Nucleus accumbens (tissue), 56 donors: ENCODE results near the gene MTHFS.
"Not testable (repeated sequence)": the region's sequence is repeated elsewhere in the genome, so short reads cannot be mapped to it uniquely, and the experiment has no call there.

ENCODE experiments used
- DNase-seq, 56 donors: peaks; one replicate each; lab custom pipeline; 2025; lab: John Stamatoyannopoulos, UW

MTHFS gene

GRCh38 chr15:79916502-79917132 lies 19.8 kb upstream of the MTHFS start:
- no peak for DNase-seq

DNA sequence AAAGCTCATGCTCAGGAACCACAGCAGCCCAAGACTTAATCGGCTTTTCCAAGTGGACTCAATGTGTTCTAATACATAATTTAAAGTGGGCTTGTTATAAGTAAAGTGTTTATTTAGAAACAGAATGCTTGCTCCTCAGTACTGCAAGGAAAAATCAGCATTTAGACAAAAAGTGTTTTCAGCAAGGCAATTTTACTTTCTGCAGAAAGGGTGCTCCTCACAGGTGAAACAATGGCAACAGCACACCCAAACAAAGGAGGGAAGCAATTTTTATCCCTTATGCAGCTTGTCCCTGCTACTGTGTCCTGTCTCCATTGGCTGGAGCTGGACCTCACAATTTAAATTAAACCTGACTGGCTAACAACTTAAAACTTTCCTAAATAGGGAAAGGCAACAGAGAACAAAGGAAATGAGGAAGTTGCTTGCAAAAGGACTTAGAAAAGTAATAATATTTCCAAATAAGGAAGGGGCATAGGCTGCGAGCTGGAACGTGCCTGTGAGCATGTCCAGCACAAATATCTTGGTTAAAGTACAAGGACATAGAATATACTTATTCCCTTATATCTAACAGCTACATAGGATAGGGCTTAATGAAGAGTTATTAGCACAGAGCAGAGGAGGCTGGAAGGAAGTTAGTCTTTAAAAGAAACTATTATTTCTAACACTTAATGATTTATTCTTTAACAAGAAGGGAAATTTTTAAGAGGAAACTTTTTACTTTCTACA lies 19.1 kb upstream of the MTHFS start:
- DNase-seq, result not testable (repeated sequence)

- DNase-seq, result no peak
Measured at GRCh38 chr15:79914728-79915127, 17.9 kb upstream of the MTHFS start.

DNA sequence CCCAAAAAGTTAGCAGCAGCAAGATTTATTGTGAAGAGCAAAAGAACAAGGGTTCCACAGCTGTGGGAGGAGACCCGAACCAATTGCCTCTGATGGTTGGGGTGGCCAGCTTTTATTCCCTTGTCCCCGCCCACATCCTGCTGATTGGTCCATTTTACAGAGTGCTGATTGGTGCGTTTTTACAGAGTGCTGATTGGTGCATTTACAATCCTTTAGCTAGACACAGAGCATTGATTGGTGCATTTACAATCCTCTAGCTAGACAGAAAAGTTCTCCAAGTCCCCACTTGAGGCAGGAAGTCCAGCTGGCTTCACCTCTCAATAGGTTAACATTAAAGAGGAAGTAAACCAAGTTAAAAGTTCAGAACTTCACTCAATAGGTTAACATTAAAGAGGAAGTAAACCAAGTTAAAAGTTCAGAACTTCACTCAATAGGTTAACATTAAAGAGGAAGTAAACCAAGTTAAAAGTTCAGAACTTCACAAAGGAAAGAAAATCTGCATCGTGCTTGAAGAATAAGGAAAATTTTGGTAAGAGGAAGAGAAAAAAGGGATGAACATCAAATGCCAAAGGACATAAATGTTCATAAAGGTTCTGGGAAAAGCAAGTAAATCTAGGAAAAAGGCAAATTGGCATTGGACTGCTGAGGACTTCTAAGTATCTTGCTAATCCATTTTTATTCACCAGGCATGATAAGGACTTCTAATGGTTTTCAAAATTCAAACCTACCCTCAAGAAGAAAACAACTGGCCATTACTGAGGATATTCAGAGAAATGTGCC lies 12.9 kb upstream of the MTHFS start:
- not testable (repeated sequence) for DNase-seq

GRCh38 chr15:79904271-79904670 lies 7.5 kb upstream of the MTHFS start:
- DNase-seq, result no peak

GRCh38 chr15:79903626-79904025 lies 6.8 kb upstream of the MTHFS start:
- DNase-seq, result no peak

GRCh38 chr15:79903144-79903543 lies 6.3 kb upstream of the MTHFS start:
- DNase-seq, result no peak

- DNase-seq, result no peak
Measured at GRCh38 chr15:79901958-79902357, 5.1 kb upstream of the MTHFS start.

- DNase-seq, result not testable (repeated sequence)
Measured at GRCh38 chr15:79900818-79901378, 4.1 kb upstream of the MTHFS start.

GRCh38 chr15:79900087-79900486 lies 3.3 kb upstream of the MTHFS start:
- DNase-seq, result no peak

GRCh38 chr15:79898786-79899185 lies 2.0 kb upstream of the MTHFS start:
- not testable (repeated sequence) for DNase-seq

GRCh38 chr15:79898369-79898768 lies 1.6 kb upstream of the MTHFS start:
- DNase-seq, result no peak

DNA sequence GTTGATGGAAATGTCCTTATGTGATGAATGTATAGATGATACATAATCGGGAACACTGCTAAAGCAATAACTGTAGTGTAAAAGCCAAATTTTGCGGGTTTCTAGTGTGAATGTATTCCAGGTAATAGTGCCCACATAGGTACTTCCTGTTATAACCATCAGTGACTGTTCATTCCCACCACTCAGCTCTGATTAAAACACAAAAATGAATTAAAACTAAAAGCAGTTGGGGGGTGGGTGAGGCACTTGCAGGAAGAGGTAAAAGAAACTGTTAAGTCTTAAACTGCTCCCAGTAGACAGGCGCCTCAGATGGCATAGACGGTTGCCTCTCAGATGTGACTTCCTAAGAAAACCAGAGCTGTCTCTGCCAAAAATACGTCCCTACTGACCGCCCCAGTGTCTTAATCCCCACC lies 893 bp upstream of the MTHFS start:
- peak in 1 of 56 donors; percentile 2 for DNase-seq

DNA sequence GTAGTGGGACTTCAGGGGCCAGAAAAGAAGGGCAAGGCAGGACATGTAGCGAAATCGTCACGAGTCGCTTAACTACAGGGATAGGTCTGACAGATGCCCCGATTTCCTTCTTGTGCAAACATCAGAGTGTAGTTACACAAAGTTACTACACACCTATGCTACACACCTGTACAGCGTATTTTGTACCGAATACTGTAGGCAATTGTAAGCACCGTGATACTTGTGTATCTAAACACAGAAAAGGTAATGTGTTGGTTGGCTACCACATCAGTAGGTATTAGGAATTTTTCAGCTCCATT lies 515 bp upstream of the MTHFS start:
- DNase-seq, result no peak

DNA sequence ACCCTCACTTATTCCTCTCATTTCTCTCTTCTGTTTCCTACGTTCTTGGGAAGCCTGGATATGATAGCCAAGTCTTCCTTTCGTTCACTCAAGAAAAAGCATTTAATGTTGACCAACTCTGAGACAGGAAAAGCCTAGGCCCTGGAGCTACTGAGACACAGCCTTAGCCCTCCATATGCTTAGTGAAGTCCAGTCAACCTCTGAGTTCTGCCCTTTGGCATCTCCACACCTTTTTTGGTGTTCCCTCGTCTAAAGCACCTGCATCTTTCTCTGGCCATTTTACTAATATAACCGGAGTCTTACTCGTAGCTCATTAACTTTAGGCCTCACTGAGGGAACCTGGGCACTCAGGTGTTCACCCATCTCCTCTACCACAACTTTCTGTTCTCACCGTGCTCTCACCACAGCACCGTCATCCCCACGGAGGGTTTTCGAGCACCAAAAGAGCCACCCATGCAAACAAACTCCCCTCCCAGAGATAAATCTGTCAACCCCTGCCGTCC lies 632 bp downstream of the MTHFS start:
- DNase-seq, result peak in 1 of 56 donors; percentile 37

GRCh38 chr15:79887054-79887930 lies 9.5 kb downstream of the MTHFS start:
- no peak for DNase-seq

- no peak for DNase-seq
Measured at GRCh38 chr15:79886124-79886523, 10.7 kb downstream of the MTHFS start.

DNA sequence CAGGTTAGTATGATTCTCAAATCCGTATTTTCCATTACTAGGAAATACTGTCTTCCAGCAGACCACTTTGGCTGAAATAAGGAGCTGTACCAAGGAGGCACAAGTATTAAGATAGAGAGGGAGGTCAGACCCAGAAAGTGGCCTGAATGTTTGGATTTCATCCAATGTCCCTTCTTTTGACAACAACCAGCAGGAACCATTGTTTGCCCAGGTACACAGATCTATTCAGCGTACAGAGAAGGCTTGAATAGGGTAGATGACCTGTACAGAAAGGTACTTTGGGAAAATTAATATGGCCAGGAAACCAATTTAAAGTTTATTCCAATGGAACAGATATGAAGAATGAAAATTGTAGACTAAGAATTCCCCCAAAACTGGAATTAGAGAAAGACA lies 12.6 kb downstream of the MTHFS start:
- no peak for DNase-seq

- no peak for DNase-seq
Measured at GRCh38 chr15:79883579-79884203, 13.1 kb downstream of the MTHFS start.

DNA sequence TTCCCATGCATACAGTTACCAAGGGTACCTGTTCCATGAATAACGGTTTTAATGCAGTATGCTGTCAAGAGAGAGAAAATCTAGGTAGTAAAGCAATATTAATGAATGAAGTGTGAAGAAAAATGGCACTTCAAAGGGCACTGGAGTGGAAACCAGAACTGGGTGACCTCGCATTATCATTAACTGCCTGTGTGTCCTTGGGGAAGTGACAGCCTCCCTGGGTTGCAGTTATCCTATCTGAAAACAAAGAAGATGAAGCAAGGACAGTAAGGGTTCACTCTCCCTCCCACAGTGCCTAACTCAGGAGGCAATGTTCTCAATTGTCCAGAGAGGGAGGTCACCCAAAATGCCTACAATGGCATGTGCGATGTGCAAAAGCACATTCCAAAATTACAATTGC lies 15.1 kb downstream of the MTHFS start:
- DNase-seq, result no peak
